GM10266 (cell line): ENCODE measurements around the gene SAMD13.

ENCODE experiments used
- DNase-seq: peaks from one replicate; pipeline ENCODE4 v3.0.0; 2012; ENCODE audit errors: extremely low spot score
- TF ChIP-seq, protein P1 (sequence below): IDR thresholded peaks from 2 replicates; pipeline ENCODE4 v1.5.1; 2012; ENCODE audit warnings: mild to moderate bottlenecking, low read depth; ENCODE audit not compliant: control insufficient read depth, insufficient read depth; ENCODE audit errors: missing control alignments

SAMD13 gene

DNA sequence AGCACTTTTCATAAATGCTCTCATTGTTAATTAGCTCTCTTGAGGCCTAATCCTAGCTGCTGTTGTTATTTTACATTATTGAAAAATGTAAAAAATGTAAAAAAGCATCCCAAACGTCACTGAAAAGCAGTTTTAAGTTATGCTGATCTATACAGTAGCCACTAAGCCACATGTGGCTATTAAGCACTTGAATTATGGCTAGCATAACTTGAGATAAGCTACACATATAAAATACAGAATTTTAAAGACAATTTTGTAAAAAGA, 78.3 kb downstream of the SAMD13 start:
- DNase-seq = no peak
- TF ChIP-seq, protein P1, sequence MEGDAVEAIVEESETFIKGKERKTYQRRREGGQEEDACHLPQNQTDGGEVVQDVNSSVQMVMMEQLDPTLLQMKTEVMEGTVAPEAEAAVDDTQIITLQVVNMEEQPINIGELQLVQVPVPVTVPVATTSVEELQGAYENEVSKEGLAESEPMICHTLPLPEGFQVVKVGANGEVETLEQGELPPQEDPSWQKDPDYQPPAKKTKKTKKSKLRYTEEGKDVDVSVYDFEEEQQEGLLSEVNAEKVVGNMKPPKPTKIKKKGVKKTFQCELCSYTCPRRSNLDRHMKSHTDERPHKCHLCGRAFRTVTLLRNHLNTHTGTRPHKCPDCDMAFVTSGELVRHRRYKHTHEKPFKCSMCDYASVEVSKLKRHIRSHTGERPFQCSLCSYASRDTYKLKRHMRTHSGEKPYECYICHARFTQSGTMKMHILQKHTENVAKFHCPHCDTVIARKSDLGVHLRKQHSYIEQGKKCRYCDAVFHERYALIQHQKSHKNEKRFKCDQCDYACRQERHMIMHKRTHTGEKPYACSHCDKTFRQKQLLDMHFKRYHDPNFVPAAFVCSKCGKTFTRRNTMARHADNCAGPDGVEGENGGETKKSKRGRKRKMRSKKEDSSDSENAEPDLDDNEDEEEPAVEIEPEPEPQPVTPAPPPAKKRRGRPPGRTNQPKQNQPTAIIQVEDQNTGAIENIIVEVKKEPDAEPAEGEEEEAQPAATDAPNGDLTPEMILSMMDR = no peak

DNA sequence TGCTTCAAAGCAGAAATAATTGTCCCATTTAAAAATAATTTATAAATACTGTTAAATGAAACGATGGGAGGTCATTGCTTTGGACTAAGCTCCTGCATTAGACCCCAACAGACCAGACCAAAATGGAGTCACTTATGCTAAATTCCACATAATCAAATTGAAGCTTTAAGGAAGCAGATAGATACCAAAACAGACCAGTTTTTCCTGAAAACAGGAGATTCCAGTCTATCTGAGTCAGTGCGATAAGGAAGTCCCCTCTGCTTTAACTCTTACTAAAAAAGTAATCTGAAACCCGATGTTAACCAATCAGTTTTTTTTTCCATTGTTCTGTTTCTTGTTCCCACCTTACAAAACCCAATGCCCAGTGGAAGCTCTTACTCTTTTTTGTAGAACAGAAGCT, 80.6 kb downstream of the SAMD13 start:
- DNase-seq = no peak
- TF ChIP-seq, protein P1 = no peak

DNA sequence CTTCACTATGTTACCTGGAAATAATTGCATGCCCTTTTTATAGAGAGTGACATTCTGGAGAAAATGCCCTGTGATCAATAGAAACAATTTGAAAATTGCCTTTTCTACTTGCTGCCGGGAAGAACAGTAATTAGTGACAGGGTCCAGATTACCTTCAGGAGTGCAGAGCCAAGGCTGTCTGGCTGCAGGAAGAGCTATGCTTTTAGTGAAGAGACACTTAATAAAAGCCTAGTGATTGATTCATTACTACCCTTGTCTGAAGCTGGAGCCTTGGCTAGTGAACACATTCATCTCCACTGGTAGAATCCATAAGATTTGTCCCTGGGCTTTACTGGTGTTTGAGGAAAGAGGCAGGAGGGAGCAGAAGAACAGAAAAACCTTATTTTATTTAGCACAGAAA, 83.8 kb downstream of the SAMD13 start:
- TF ChIP-seq, protein P1 = no peak
- DNase-seq = no peak

DNA sequence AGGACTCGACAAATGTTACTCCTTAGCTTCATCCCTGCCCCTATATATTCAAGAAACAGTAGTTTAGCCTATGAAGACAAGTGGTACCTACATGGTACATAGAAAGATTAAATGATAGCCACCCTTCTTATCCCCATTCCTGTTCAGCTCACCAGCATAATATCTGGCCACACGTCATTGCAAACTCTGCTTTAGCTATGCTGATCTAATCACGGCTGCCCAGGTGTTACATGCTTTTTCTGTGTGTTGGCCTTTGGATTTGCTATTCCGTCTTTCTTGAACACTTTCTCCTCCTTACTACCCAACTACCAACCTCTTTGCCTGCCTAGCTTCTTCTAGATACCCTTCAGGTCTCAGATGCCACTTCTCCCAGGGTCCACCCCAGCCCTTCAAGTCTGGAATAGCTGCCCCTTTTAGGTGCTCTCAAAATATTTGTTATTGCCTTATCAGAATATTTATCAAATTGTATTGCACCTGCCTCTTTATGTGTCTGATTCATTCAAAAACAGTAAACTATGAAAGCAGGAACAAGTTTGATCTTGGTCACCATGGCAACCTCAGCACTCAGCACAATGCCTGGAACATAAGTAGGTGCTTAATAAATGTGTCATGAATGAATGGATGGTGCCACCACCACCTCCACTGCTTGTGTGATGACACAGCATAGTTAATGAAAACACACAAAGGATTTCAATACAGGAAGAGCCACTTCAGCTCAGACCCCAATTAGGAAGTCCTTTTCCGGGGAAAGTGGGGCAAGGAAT, 85.4 kb downstream of the SAMD13 start:
- DNase-seq = no peak
- TF ChIP-seq, protein P1 = no peak

DNA sequence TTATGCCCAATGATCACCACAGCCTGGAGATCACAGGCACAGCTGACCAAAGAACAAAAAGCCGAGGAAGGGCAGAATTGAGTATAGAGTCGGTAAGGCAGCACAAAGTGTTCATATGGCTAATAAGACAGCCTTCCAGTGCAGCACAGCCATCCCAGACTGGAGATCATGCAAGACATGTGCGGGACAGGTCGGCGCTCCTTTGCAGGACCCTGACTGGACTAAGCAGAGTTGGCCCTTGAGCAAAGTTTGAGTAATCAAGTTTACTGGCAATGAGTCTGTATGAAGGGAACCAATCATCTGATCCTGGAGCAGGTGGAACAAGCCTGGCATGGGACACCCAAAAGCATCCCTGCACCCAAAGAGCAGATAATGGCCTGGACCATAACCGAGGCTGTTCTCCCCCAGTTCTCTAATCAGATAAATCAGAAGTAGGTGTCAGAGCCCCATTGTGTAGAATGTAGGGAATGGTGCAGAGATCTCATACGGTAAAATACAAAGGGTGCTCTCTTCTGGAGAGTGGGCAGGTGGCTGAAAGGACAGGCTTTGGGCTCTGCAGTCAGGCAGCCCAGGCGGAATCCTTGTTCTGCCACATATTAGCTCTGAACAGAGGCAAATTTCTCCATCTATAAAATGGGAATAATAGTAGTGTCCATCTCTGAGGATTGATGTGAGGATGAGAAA, 86.1 kb downstream of the SAMD13 start:
- DNase-seq = no peak
- TF ChIP-seq, protein P1 = no peak

DNA sequence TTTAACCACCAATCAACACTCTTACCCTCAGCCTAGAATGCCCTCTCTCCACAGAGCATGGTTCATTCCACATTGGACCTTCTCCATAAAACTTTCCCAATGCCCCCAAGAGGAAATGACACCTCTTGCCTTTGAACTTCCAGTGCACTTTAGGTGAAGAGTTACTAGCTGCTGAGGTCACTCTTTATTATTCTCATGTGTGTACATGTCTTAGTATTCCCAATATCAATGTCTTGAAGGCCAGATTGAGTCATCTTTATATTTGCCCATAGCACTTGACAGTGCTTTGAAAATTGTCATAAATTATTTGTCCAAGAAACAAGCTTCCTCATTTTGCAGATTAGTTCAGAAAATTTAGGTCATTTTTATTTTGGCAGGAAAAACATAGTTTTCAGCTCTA, 88.7 kb downstream of the SAMD13 start:
- no peak for DNase-seq
- TF ChIP-seq, protein P1 = no peak
